WERI-Rb-1 (cell line): ENCODE measurements around the gene L3MBTL2.
"Not testable (repeated sequence)": the region's sequence is repeated elsewhere in the genome, so short reads cannot be mapped to it uniquely, and the experiment has no call there.

Experiments
- DNase-seq: peaks from one replicate; pipeline ENCODE4 v3.0.0-alpha.2; 2020
- H3K27ac ChIP-seq: fragments of 250-450 bp; sonication (Bioruptor Pico); 2 replicates; pipeline ENCODE4 v1.5.1; 2020; ENCODE audit warnings: mild to moderate bottlenecking, moderate library complexity
- H3K27me3 ChIP-seq: fragments of 250-450 bp; sonication (Bioruptor Pico); 2 replicates; pipeline ENCODE4 v1.5.1; 2021; ENCODE audit warnings: mild to moderate bottlenecking, low read depth, moderate library complexity; ENCODE audit not compliant: insufficient read depth, severe bottlenecking
- H3K36me3 ChIP-seq: fragments of 250-450 bp; sonication (Bioruptor Pico); 2 replicates; pipeline ENCODE4 v1.5.1; 2020; ENCODE audit warnings: mild to moderate bottlenecking, moderate library complexity
- H3K4me3 ChIP-seq: 2 replicates; pipeline ENCODE4 v1.5.1; 2011; ENCODE audit warnings: low read depth, mild to moderate bottlenecking, control low read depth, low read length
- H3K9me3 ChIP-seq: fragments of 250-450 bp; sonication (Bioruptor Pico); 2 replicates; pipeline ENCODE4 v1.5.1; 2021; ENCODE audit warnings: mild to moderate bottlenecking, moderate library complexity; ENCODE audit not compliant: severe bottlenecking
- CTCF ChIP-seq: IDR thresholded peaks from 2 replicates; pipeline ENCODE4 v1.5.1; 2011; ENCODE audit warnings: low read depth, mild to moderate bottlenecking, control low read depth, inconsistent platforms, low read length

Gene L3MBTL2

GRCh38 chr22:41252365-41252764 is 47.3 kb downstream of the L3MBTL2 start:
- Histone ChIP-seq H3K36me3 (peaks cover 92% of the 10 kb centered on the region), H3K27ac (no peak overlapping the region), H3K9me3 (no peaks in the 10 kb centered on the region), H3K27me3 (no peaks in the 10 kb centered on the region), H3K4me3 (no peak overlapping the region)
- DNase-seq = no peak
- TF ChIP-seq CTCF = no peak

GRCh38 chr22:41254230-41254629 is 49.1 kb downstream of the L3MBTL2 start:
- Histone ChIP-seq H3K27me3 (no peaks in the 10 kb centered on the region), H3K4me3 (no peak overlapping the region), H3K36me3 (peaks cover 94% of the 10 kb centered on the region), H3K27ac (no peak overlapping the region), H3K9me3 (no peaks in the 10 kb centered on the region)
- no peak for TF ChIP-seq CTCF
- no peak for DNase-seq

GRCh38 chr22:41256254-41257253 is 51.4 kb downstream of the L3MBTL2 start:
- no peak for DNase-seq
- no peaks in the 10 kb centered on the region for H3K27me3 ChIP-seq
- H3K36me3 ChIP-seq = peaks cover 94% of the 10 kb centered on the region
- no peaks in the 10 kb centered on the region for H3K9me3 ChIP-seq
- TF ChIP-seq CTCF = no peak
- no peak overlapping the region for H3K4me3 ChIP-seq
- H3K27ac ChIP-seq = no peak overlapping the region

- Histone ChIP-seq H3K4me3 (no peak overlapping the region), H3K27me3 (no peaks in the 10 kb centered on the region), H3K36me3 (peaks cover 95% of the 10 kb centered on the region), H3K9me3 (no peaks in the 10 kb centered on the region), H3K27ac (no peak overlapping the region)
- no peak for TF ChIP-seq CTCF
- DNase-seq = no peak
Measured at GRCh38 chr22:41257696-41258095, 52.6 kb downstream of the L3MBTL2 start.

GRCh38 chr22:41259756-41260155 is 54.6 kb downstream of the L3MBTL2 start:
- peaks cover 95% of the 10 kb centered on the region for H3K36me3 ChIP-seq
- H3K4me3 ChIP-seq, DNase-seq, H3K27ac ChIP-seq, H3K27me3 ChIP-seq, H3K9me3 ChIP-seq: not testable (repeated sequence)

GRCh38 chr22:41260871-41261270 is 55.8 kb downstream of the L3MBTL2 start:
- Histone ChIP-seq H3K27me3 (no peaks in the 10 kb centered on the region), H3K36me3 (peaks cover 97% of the 10 kb centered on the region), H3K9me3 (no peaks in the 10 kb centered on the region), H3K4me3 (no peak overlapping the region), H3K27ac (no peak overlapping the region)
- DNase-seq = no peak
- TF ChIP-seq CTCF = no peak
